Activated T-cell treated with anti-CD3 and anti-CD28 coated beads, Interleukin-2, amount 50 U/mL, for 72 hours (primary cell): ENCODE measurements around the gene REM2. TPM values are rescaled to one million over a fixed set of nuclear protein-coding genes. Genes with fewer than 3 reads are reported as not detected.

Source experiments
- ATAC-seq, 2 donors: fragments of 150-1000 bp; cut with Tn5 transposase; replicated peaks in 1 of 2; 2 replicates each; pipeline ENCODE4 v1.10.0; 2021; ENCODE audit warnings: moderate library complexity in 2 of 2, mild to moderate bottlenecking in 1 of 2
- DNase-seq, 2 donors: peaks; one replicate each; pipeline ENCODE4 v3.0.0; 2021 to 2022; ENCODE audit warnings: mixed read lengths in 1 of 2
- H3K27ac Mint-ChIP-seq: one replicate; pipeline ENCODE4 v1.8.0; 2022; ENCODE audit warnings: mild to moderate bottlenecking, moderate library complexity, mixed read lengths
- H3K27me3 Mint-ChIP-seq: one replicate; pipeline ENCODE4 v1.8.0; 2022; ENCODE audit warnings: low read depth, mixed read lengths
- H3K36me3 Mint-ChIP-seq, 2 donors: one replicate each; pipeline ENCODE4 v1.8.0; 2022; ENCODE audit warnings: mixed read lengths in 2 of 2, mild to moderate bottlenecking in 1 of 2; ENCODE audit not compliant: insufficient read depth in 2 of 2
- H3K4me1 Mint-ChIP-seq: one replicate; pipeline ENCODE4 v1.8.0; 2022; ENCODE audit warnings: low read depth, mixed read lengths
- H3K4me3 Mint-ChIP-seq, 2 donors: one replicate each; pipeline ENCODE4 v1.8.0; 2022; ENCODE audit warnings: mild to moderate bottlenecking in 2 of 2, mixed read lengths in 2 of 2, moderate library complexity in 2 of 2
- H3K9me3 Mint-ChIP-seq, 2 donors: one replicate each; pipeline ENCODE4 v1.8.0; 2022; ENCODE audit warnings: mixed read lengths in 2 of 2
- total RNA-seq, 2 donors: library from RNA; stranded (reverse); gene quantifications; one replicate each; pipeline ENCODE4 v1.2.3, GENCODE V29; 2022

Gene REM2
- total RNA-seq, 2 donors from 2014 or later, result 4.6 to 4.7 TPM

DNA sequence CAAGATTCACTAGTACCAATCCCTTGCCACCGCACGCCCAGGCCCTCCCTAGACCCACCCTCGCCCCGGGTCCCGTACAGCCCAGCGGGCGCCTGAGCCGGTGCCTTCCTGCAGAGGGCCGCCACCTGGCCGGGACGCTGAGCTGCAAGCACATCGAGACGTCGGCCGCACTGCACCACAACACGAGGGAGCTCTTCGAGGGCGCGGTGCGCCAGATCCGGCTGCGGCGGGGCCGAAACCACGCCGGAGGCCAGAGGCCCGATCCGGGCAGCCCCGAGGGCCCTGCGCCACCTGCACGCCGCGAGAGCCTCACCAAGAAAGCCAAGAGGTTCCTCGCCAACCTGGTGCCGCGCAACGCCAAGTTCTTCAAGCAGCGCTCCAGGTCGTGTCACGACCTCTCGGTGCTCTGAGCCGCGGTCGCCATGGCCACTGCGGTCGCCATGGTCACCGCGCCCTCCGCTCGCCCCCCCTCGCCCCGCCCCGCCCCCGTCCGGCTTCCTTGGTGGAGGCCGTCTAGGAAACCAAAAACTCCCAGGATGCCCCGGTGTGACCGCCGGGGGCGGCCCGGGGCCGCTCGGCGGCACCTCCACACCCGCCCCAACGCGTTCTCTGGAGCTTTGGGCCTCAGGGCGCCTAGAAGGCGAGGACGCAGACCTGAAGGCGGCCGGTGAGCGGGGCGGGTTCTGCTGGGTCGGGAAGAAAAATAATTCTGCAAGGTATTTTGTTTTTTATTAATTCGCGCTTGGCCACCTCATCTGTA, 3.7 kb downstream of the REM2 start:
- H3K4me3 Mint-ChIP-seq, result peak overlapping the region; percentile 84 to 94
- no peaks in the 10 kb centered on the region for H3K9me3 Mint-ChIP-seq
- ATAC-seq, result peak; percentile 72 to 77
- H3K27me3 Mint-ChIP-seq, result no peaks in the 10 kb centered on the region
- no peaks in the 10 kb centered on the region for H3K36me3 Mint-ChIP-seq
- peaks cover 44% of the 10 kb centered on the region for H3K4me1 Mint-ChIP-seq
- peak; percentile 78 to 82 for DNase-seq
- H3K27ac Mint-ChIP-seq, result peak overlapping the region; percentile 92

GRCh38 chr14:22887260-22887989, 4.4 kb downstream of the REM2 start:
- Mint-ChIP-seq H3K4me3 (peak overlapping the region; percentile 84 to 94), H3K36me3 (no peaks in the 10 kb centered on the region), H3K9me3 (no peaks in the 10 kb centered on the region), H3K4me1 (peaks cover 40% of the 10 kb centered on the region), H3K27ac (peak overlapping the region; percentile 92), H3K27me3 (no peaks in the 10 kb centered on the region)
- ATAC-seq (peak; percentile 41 to 47), DNase-seq (peak; percentile 39 to 43)

DNA sequence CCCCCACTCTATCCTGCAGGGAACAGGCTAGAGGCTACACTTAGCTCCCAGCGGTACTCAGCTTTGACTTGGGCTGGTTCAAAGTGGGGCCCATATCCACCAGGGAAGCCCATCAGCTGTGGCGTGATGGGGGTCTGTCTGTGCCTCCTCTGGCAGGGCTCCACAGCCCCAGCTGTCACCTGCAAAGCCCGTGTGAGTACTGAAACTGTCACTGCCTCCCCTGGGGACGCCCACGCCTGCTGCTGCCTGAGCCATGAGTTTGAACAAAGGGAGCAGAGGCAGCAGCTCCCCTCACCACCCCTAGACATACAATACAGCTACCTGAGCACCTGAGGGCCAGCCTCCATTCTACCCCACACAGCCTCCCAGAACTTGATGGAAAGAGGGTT, 5.0 kb downstream of the REM2 start:
- DNase-seq (peak; percentile 48 to 70), ATAC-seq (peak; percentile 14 to 18)
- Mint-ChIP-seq H3K27ac (peak overlapping the region; percentile 92), H3K27me3 (no peaks in the 10 kb centered on the region), H3K4me1 (peaks cover 40% of the 10 kb centered on the region), H3K36me3 (no peaks in the 10 kb centered on the region), H3K4me3 (peak overlapping the region; percentile 84 to 94), H3K9me3 (no peaks in the 10 kb centered on the region)

GRCh38 chr14:22888662-22889061, 5.6 kb downstream of the REM2 start:
- H3K9me3 Mint-ChIP-seq, result no peaks in the 10 kb centered on the region
- ATAC-seq (no peak), DNase-seq (no peak)
- H3K27me3 Mint-ChIP-seq, result no peaks in the 10 kb centered on the region
- H3K4me1 Mint-ChIP-seq, result peaks cover 35% of the 10 kb centered on the region
- H3K4me3 Mint-ChIP-seq, result peak overlapping the region; percentile 6 to 94
- no peaks in the 10 kb centered on the region for H3K36me3 Mint-ChIP-seq
- H3K27ac Mint-ChIP-seq, result no peak overlapping the region

- ATAC-seq (no peak), DNase-seq (no peak)
- H3K9me3 Mint-ChIP-seq, result no peaks in the 10 kb centered on the region
- no peaks in the 10 kb centered on the region for H3K36me3 Mint-ChIP-seq
- H3K27ac Mint-ChIP-seq, result no peak overlapping the region
- H3K27me3 Mint-ChIP-seq, result no peaks in the 10 kb centered on the region
- peaks cover 35% of the 10 kb centered on the region for H3K4me1 Mint-ChIP-seq
- no peak overlapping the region for H3K4me3 Mint-ChIP-seq
Observed at GRCh38 chr14:22890416-22890815, 7.4 kb downstream of the REM2 start.

DNA sequence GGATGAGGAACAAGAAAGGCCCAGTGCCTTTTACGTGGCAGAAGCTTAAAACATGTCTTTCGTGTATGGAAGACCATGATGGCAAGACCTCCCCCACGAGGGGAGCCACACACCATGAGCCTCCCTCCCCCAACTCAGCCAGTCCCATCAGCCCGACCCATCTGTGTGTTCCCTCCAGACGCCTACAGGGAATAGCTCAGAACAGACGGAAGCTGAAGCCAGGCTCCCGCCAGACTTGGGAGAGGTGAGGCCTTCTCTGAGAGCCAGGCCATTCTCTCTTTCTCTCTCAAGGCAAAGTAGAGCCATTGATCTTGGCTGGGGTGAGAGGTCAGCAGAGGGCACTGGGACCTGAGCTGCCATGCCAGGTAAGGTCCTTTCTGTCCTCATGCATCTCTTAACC, 9.5 kb downstream of the REM2 start:
- H3K27ac Mint-ChIP-seq, result no peak overlapping the region
- H3K9me3 Mint-ChIP-seq, result no peaks in the 10 kb centered on the region
- no peaks in the 10 kb centered on the region for H3K27me3 Mint-ChIP-seq
- no peaks in the 10 kb centered on the region for H3K36me3 Mint-ChIP-seq
- ATAC-seq (no peak), DNase-seq (no peak)
- H3K4me3 Mint-ChIP-seq, result no peak overlapping the region
- peaks cover 24% of the 10 kb centered on the region for H3K4me1 Mint-ChIP-seq

DNA sequence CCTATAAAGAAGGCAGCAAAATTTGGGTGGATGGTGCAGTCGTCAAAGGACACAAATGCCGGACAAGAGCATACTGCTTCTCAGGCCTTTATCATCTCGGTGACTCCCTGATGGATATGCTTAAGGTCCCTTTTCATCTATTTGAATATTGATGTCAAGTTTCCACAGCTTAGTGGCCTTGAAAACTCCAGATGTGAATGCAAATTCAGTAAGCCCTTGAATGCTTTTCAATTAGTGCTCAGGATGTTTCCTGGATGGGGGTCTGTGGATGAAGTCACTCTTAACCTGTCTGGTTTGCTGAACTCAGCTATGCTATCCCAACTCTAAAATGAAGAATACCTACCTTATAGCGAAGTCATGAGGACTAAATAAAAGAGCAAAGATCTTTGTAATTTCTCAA, 10.7 kb downstream of the REM2 start:
- Mint-ChIP-seq H3K9me3 (no peaks in the 10 kb centered on the region), H3K27me3 (no peaks in the 10 kb centered on the region), H3K4me3 (no peak overlapping the region), H3K4me1 (peaks cover 21% of the 10 kb centered on the region), H3K27ac (no peak overlapping the region), H3K36me3 (no peaks in the 10 kb centered on the region)
- DNase-seq (no peak), ATAC-seq (no peak)

GRCh38 chr14:22895402-22895801, 12.4 kb downstream of the REM2 start:
- no peak overlapping the region for H3K27ac Mint-ChIP-seq
- peaks cover 20% of the 10 kb centered on the region for H3K4me1 Mint-ChIP-seq
- no peaks in the 10 kb centered on the region for H3K9me3 Mint-ChIP-seq
- no peak overlapping the region for H3K4me3 Mint-ChIP-seq
- DNase-seq (no peak), ATAC-seq (no peak)
- H3K27me3 Mint-ChIP-seq, result no peaks in the 10 kb centered on the region
- H3K36me3 Mint-ChIP-seq, result no peaks in the 10 kb centered on the region

DNA sequence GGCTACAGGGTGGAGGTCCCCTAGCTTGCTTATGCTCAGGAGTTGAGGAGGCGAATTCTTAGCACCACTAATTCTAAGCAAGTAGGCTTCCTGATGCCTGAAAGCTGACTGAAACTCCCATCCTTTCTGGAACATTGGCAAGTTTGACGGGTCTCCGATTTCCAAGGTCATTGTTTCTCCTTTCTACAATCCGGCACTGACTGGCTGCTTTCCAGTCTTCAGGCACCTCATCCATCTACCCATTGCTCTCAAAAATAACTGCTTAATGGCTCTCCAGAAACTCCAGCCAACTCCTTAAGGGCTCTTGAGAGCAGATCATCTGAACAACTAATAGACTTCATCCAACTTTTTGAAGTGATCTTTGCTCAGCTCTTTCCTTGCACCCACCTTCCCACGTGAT, 13.3 kb downstream of the REM2 start:
- no peak overlapping the region for H3K27ac Mint-ChIP-seq
- H3K9me3 Mint-ChIP-seq, result no peaks in the 10 kb centered on the region
- peaks cover 20% of the 10 kb centered on the region for H3K4me1 Mint-ChIP-seq
- DNase-seq (no peak), ATAC-seq (no peak)
- H3K36me3 Mint-ChIP-seq, result peaks cover 0 to 3% of the 10 kb centered on the region in 2 donors
- H3K4me3 Mint-ChIP-seq, result no peak overlapping the region
- no peaks in the 10 kb centered on the region for H3K27me3 Mint-ChIP-seq

DNA sequence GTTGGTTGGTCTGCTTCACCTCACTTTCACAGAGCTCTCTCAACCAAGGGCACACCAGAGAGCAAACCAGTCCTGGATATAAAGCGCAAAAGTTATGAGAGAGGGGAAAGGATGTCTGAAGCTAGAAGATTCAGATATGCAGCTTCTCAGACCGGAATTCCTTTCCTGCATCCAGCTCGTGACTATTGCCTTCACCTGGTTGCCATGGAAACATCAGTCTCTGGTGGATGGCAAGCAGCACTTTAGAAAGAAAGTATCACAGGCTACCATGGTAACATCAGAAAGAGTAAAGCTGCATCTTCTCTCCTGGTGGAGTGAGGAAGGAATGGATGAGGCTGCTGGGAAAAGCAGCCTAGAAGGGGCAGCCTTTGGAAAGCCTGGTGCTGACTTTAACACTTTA, 13.7 kb downstream of the REM2 start:
- no peaks in the 10 kb centered on the region for H3K9me3 Mint-ChIP-seq
- H3K27ac Mint-ChIP-seq, result no peak overlapping the region
- H3K36me3 Mint-ChIP-seq, result peaks cover 0 to 5% of the 10 kb centered on the region in 2 donors
- no peak overlapping the region for H3K4me3 Mint-ChIP-seq
- no peaks in the 10 kb centered on the region for H3K27me3 Mint-ChIP-seq
- ATAC-seq (no peak), DNase-seq (no peak)
- peaks cover 20% of the 10 kb centered on the region for H3K4me1 Mint-ChIP-seq

- Mint-ChIP-seq H3K4me1 (peaks cover 20% of the 10 kb centered on the region), H3K27ac (no peak overlapping the region), H3K27me3 (no peaks in the 10 kb centered on the region), H3K9me3 (no peaks in the 10 kb centered on the region), H3K36me3 (peaks cover 0 to 10% of the 10 kb centered on the region in 2 donors), H3K4me3 (no peak overlapping the region)
- no peak for ATAC-seq
- DNase-seq, result no peak
Observed at GRCh38 chr14:22897357-22897756, 14.3 kb downstream of the REM2 start.

DNA sequence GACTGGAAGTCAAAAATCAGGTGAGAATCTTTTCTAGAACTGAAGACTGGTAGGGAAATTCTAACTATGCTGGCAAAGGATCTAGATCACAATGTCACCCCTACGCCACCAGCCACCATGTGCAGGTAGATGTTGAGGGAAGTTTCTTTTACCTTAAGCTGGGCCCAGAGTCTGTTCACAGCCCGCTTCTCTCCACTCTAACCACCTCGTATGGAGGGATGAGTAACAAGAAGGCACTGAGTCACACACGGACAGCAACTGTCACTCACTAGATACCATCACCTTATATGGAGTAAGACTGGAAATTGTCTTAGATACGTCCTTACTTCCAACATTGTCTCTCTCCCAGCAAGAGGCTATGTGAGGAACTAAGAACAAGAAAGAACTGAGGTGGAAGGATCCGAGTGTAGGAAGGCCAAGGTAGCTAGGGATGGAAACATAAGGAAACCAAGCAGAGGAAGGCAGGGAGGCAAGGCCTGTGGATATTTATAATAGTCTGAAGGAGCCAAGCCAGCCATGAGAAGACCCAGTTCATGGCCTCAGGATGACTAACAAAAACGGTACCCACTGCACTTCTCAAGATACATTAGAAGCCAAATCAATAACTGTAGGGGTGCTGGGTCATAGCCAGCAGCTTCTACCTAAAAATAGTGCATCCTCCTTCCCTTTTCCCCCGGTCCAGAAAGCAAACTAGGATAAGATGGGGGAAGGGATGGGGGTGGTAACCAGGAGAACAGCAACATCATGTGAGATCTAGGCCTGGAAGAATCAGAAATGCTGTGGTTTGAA, 15.5 kb downstream of the REM2 start:
- H3K4me1 Mint-ChIP-seq, result peaks cover 20% of the 10 kb centered on the region
- H3K4me3 Mint-ChIP-seq, result no peak overlapping the region
- no peaks in the 10 kb centered on the region for H3K27me3 Mint-ChIP-seq
- H3K9me3 Mint-ChIP-seq, result no peaks in the 10 kb centered on the region
- DNase-seq, result peak in 1 of 2 donors; percentile 41
- peaks cover 0 to 12% of the 10 kb centered on the region in 2 donors for H3K36me3 Mint-ChIP-seq
- H3K27ac Mint-ChIP-seq, result peak overlapping the region; percentile 3
- peak; percentile 97 for ATAC-seq
